ENCODE results near the gene ARHGEF40.

The ARHGEF40 gene

DNA sequence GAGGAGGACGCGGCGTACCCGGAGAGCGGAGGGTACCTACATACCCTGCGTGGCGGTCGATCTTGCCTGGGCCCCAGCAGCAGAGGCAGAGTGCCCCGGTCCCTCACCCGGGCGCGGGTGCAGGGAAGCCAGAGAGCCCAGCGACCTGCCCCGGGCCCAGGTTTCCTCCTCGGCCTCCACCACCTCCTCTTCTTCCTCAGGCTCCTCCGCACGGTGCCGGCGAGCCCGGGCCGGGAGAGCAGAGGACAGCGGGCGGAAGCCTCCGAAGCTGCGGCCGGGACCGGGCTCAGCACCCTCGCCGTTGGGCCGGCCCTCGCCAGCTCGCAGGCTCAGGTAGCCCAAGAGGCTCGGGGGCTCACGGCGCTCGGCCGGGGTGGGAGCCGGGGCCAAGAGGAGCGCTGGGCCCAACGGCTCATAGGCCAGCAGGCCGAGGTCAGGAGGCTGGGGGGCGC, 21.7 kb downstream of the ARHGEF40 start:
- Histone ChIP-seq H3K9me3 (ENCODE audit: insufficient read depth, low read length, severe bottlenecking) (no peaks in the 10 kb centered on the region), H3K4me3 (ENCODE audit: low read depth in 1 of 2, low read length in 2 of 2) (no peak overlapping the region), H3K4me2 (ENCODE audit: insufficient read depth, low read length) (no peak overlapping the region), H3K36me3 (ENCODE audit: insufficient read depth, low read length) (peaks cover 29% of the 10 kb centered on the region), H2AFZ (ENCODE audit: low read depth, low read length) (no peak overlapping the region), H3K27me3 (ENCODE audit: insufficient read depth, low read length, poor library complexity) (no peaks in the 10 kb centered on the region), H3K79me2 (ENCODE audit: insufficient read depth, low read length) (no peaks in the 10 kb centered on the region), H3K9ac (ENCODE audit: low read depth, low read length) (no peak overlapping the region), H3K4me1 (ENCODE audit: insufficient read depth, low read length) (peaks cover 6% of the 10 kb centered on the region; the same call in 1 of the 2 replicates), H3K27ac (ENCODE audit: low read length) (no peak overlapping the region), H4K20me1 (ENCODE audit: insufficient read depth, low read length) (peaks cover 8% of the 10 kb centered on the region)
- TF ChIP-seq EZH2 (IDR thresholded peaks at IDR 0.05; ENCODE audit: borderline replicate concordance, low read depth, low read length, severe bottlenecking), result no peak
- TF ChIP-seq, protein P1, sequence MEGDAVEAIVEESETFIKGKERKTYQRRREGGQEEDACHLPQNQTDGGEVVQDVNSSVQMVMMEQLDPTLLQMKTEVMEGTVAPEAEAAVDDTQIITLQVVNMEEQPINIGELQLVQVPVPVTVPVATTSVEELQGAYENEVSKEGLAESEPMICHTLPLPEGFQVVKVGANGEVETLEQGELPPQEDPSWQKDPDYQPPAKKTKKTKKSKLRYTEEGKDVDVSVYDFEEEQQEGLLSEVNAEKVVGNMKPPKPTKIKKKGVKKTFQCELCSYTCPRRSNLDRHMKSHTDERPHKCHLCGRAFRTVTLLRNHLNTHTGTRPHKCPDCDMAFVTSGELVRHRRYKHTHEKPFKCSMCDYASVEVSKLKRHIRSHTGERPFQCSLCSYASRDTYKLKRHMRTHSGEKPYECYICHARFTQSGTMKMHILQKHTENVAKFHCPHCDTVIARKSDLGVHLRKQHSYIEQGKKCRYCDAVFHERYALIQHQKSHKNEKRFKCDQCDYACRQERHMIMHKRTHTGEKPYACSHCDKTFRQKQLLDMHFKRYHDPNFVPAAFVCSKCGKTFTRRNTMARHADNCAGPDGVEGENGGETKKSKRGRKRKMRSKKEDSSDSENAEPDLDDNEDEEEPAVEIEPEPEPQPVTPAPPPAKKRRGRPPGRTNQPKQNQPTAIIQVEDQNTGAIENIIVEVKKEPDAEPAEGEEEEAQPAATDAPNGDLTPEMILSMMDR (IDR thresholded peaks at IDR 0.05; ENCODE audit: borderline replicate concordance, extremely low read depth, low read length, poor library complexity, severe bottlenecking), result no peak
- DNase-seq (no peak), ATAC-seq (ENCODE audit: insufficient read depth, low read depth) (no peak)

DNA sequence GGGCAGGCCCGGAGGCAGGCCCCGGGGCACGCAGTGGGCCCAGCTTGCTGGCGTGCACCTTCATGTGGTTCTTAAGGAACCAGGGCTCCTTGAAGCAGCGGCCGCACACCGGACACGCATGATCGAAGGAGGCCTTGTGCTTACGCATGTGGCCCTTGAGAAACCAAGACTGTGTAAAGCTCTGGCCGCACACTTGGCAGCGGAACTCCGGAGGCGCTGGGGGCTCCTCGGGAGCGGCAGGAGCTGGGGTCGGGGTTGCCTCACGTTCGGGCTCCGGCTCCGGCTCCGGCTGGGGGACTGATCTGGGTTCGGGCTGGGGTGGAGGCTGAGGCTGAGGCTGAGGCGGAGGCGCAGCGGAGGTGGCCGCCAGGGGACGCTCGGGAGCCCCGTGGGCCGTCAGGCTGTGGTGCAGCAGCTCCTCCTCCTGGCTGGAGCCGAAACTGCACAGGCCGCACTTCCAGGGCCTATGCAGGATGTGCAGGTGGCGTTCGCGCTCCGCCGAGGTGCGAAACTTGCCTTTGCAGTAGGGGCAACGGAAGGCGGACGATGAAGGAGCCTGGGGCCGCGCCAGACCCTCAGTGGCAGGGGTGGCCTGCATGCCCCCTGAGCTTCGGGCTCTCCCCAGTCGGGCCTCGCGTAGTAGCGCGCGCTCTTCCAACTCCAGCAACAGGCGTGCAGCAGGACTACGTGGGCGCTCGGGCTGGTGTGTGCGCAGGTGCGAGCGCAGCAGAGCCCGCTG, 22.3 kb downstream of the ARHGEF40 start:
- peaks cover 7% of the 10 kb centered on the region for H4K20me1 ChIP-seq (ENCODE audit: insufficient read depth, low read length)
- no peaks in the 10 kb centered on the region for H3K79me2 ChIP-seq (ENCODE audit: insufficient read depth, low read length)
- no peak overlapping the region for H3K9ac ChIP-seq (ENCODE audit: low read depth, low read length)
- peaks cover 29% of the 10 kb centered on the region for H3K36me3 ChIP-seq (ENCODE audit: insufficient read depth, low read length)
- H3K4me3 ChIP-seq (ENCODE audit: low read depth in 1 of 2, low read length in 2 of 2), result no peak overlapping the region
- ATAC-seq (ENCODE audit: insufficient read depth, low read depth) (peak; percentile 83), DNase-seq (peak; percentile 86)
- no peak for TF ChIP-seq EZH2 (IDR thresholded peaks at IDR 0.05; ENCODE audit: borderline replicate concordance, low read depth, low read length, severe bottlenecking)
- TF ChIP-seq, protein P1 (IDR thresholded peaks at IDR 0.05; ENCODE audit: borderline replicate concordance, extremely low read depth, low read length, poor library complexity, severe bottlenecking), result peak; percentile 100
- H2AFZ ChIP-seq (ENCODE audit: low read depth, low read length), result no peak overlapping the region
- no peak overlapping the region for H3K27ac ChIP-seq (ENCODE audit: low read length)
- no peaks in the 10 kb centered on the region for H3K9me3 ChIP-seq (ENCODE audit: insufficient read depth, low read length, severe bottlenecking)
- no peak overlapping the region for H3K4me2 ChIP-seq (ENCODE audit: insufficient read depth, low read length)
- H3K27me3 ChIP-seq (ENCODE audit: insufficient read depth, low read length, poor library complexity), result no peaks in the 10 kb centered on the region
- peaks cover 10% of the 10 kb centered on the region for H3K4me1 ChIP-seq (ENCODE audit: insufficient read depth, low read length)

DNA sequence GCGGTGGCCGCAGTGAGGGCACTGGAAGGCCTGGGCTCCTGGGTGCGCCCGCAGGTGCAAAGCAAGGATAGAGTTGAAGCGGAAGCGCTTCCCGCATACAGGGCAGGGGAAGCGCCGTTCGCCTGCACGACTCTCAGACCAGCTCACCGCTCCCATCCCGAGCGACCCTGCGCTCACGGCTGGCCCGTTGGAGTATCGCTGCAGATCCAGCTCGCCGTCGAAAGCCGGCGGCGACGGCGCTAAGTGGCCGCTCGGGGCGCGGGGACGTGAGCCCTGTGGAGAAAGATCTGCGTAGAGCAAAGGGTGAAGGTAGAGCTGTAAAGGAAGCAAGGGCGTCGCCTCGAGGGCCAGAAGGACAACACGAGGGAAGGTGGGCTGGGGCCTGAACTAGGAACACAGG, 22.9 kb downstream of the ARHGEF40 start:
- TF ChIP-seq, protein P1 (IDR thresholded peaks at IDR 0.05; ENCODE audit: borderline replicate concordance, extremely low read depth, low read length, poor library complexity, severe bottlenecking), result no peak
- TF ChIP-seq EZH2 (IDR thresholded peaks at IDR 0.05; ENCODE audit: borderline replicate concordance, low read depth, low read length, severe bottlenecking), result no peak

More for the DNA sequence above, 22.9 kb downstream of the ARHGEF40 start:
- Histone ChIP-seq H3K9me3 (ENCODE audit: insufficient read depth, low read length, severe bottlenecking) (no peaks in the 10 kb centered on the region), H3K4me3 (ENCODE audit: low read depth in 1 of 2, low read length in 2 of 2) (no peak overlapping the region), H3K9ac (ENCODE audit: low read depth, low read length) (no peak overlapping the region), H3K4me1 (ENCODE audit: insufficient read depth, low read length) (peaks cover 13% of the 10 kb centered on the region), H3K79me2 (ENCODE audit: insufficient read depth, low read length) (no peaks in the 10 kb centered on the region), H2AFZ (ENCODE audit: low read depth, low read length) (no peak overlapping the region), H3K4me2 (ENCODE audit: insufficient read depth, low read length) (no peak overlapping the region), H3K27ac (ENCODE audit: low read length) (no peak overlapping the region), H3K36me3 (ENCODE audit: insufficient read depth, low read length) (peaks cover 29% of the 10 kb centered on the region), H4K20me1 (ENCODE audit: insufficient read depth, low read length) (peaks cover 2% of the 10 kb centered on the region), H3K27me3 (ENCODE audit: insufficient read depth, low read length, poor library complexity) (no peaks in the 10 kb centered on the region)
- ATAC-seq (ENCODE audit: insufficient read depth, low read depth) (no peak), DNase-seq (no peak)
